Occipital lobe (tissue), 2 donors: ENCODE results near the gene GFRA1. TPM values are rescaled to one million over a fixed set of nuclear protein-coding genes. Genes with fewer than 3 reads are reported as not detected.

Source experiments
- DNase-seq: peaks from one replicate; lab custom pipeline; 2025; lab: John Stamatoyannopoulos, UW
- total RNA-seq: library from RNA; depleted of rRNA; stranded (reverse); fragments of >200 nt; gene quantifications from one replicate; pipeline ENCODE4 v1.2.3, GENCODE V29; 2014

GFRA1 gene
- total RNA-seq, 1 donor from 2014 or later: 4.7 TPM

DNA sequence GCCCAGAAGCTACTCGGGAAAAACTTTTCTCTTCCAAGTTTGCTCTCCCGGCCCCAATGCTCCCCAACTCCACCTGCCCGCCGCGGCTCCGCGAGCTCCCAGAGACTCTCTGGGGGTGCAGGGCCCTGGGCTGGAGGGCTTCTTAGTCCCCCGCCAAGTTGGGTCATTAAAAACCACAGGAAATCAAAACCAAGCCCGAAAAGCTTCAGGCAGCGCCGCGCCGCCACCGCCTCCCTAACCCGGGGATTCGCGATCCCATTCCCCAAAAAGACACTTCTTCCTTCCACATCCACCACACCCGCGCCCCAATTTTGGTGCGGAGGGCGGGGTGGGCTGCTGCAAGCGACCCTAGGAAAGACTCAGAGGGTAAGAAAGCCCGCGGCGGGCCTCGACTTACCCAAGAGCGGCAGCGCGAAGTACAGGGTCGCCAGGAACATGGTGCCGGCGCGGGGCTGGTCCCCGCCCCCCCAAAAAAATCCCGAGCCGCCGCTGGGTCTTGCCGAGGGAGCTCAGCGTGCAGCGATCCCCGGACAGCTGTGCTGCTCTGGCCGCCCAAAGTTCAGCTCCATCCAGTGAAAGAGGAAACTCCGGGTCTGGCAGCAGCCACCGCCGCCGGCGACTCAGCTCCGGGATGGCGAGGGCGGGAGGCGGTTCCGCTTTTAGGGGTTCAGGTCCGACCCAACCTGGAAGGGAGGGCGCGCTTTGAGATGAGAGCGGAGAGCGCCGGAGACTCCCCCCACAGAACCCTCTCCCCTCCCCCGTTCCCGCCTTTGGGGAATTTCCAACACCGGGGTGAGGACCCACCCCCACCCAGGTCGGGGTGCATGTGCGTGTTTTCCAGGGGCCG is 1.2 kb downstream of the GFRA1 start:
- no peak for DNase-seq

- DNase-seq: no peak
Observed at GRCh38 chr10:116270771-116271592, 2.0 kb downstream of the GFRA1 start.

DNA sequence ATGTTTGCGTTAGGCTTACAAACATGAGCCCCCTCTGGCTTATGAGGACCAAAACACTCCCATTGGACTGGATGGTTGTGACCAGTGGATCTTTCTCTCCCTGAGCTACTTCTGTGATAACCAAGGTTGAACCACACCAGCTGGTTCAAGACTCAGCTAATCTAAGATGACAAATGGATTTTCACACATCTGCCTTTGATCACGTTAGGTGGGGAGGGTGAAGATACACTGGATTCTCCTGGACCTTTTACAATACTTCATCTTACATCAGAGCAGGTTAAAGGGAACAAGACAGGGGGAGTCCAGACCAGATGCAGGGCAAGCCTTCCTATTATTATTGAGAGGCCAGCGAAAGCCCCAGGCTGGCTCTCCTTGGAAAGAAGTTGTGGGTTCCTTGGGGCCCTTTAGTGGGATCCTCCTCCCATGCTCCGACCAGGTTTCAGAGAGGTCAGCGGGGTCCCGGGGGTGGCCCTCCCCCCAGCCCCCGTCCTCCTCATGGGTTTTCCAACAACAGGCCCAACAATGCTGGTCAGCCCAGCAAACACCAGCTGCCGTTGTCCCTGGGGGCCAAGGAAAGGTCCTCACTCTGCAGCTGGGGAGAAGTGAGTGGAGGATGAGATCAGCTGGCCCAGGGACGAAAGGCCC is 2.8 kb downstream of the GFRA1 start:
- no peak for DNase-seq

GRCh38 chr10:116269619-116270018 is 3.4 kb downstream of the GFRA1 start:
- peak; percentile 20 for DNase-seq

- no peak for DNase-seq
Observed at GRCh38 chr10:116268976-116269375, 4.0 kb downstream of the GFRA1 start.

DNA sequence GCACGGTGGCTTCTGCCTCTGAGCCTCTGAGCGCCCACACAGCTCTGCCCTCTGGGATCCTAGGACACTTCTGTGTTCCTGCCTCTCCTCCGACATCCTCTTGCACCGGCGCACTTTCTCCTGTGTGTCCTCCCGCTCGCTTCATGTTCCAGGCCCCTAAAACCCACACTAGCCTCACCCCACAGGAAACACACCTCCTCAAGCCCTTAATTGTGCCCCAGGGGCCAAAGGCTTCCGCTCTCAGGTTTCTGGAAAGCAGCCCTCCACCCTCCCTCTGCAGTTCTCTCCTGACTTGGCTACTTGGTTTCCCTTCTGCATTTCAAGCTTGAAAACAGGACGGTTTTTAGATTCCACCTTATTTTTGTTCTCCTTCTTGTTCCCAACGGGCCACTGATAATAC is 7.3 kb downstream of the GFRA1 start:
- DNase-seq: no peak

DNA sequence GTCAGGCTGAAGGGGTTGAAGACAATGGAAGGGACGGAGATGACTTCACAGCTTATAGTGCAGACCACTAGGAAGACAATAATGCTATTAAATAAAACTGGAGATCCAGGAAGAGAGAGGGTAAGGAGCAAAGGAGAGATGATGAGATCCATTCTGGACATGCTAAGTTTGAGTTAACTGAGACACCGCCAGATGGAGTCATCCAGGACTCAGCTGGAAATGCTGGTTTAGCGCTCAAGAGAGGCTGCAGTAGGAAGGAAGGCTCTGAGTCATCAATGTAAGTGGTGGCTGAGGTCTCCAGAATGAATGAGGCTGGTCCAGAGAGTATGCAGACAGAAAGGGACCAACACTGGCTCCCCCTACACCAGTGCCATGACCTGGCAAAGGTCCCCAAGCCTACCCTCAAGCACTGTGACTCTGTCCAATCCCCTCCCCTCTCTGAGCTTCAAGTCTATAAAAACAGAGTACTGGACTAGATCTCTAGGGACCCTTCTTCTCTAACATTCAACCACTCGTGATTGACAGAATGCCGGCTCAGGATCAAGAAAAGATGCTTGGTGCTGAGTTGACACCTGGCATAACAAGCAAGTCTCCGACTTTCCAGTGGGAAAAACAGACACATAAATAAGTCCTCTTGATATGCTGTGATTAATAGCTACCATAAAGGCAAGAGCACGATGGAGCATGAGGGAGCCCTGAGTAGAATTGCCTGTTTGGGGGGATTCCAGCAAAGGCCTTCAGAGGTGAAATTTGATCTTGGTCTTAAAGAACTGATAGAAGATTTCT is 8.9 kb downstream of the GFRA1 start:
- no peak for DNase-seq

- no peak for DNase-seq
Observed at GRCh38 chr10:116262678-116263077, 10.3 kb downstream of the GFRA1 start.

DNA sequence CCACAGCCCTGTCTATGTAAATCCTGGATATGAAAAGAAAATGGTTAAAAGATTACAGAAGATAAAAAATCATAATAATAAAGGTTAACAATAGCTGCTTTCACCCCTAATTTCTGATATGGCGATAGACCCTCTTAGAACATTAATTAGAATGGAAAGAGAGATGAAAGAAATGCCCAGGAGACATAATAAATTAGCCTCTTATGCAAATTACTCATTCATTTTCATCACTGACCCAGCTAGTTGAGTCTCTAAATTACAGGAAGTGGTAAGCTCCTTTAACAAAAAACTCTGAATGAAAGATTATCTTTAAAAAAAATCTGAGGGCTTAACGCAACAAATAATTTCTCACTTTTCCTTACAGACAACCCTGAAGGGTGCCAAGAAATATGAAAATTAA is 12.4 kb downstream of the GFRA1 start:
- DNase-seq: no peak

DNA sequence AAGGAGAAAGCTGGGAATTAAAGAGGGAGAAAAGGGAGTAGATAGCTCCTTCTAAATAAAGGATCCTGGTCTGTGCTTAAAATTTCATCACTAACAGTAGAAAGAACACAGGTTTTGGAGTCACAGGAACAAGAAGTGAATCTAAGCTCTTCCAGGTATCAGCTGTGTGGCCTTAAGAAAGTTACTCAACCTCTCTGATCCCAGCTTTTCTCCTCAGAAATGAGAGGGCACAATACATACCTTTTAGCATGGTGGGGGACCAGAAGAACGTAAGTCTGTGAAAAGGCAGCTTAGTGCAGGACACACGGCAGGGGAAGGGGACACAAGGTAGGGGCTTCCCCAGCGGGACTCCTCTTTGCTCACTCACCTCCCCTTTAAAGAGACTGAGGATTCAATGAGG is 13.4 kb downstream of the GFRA1 start:
- DNase-seq: no peak

- no peak for DNase-seq
Observed at GRCh38 chr10:116257785-116258184, 15.2 kb downstream of the GFRA1 start.

DNA sequence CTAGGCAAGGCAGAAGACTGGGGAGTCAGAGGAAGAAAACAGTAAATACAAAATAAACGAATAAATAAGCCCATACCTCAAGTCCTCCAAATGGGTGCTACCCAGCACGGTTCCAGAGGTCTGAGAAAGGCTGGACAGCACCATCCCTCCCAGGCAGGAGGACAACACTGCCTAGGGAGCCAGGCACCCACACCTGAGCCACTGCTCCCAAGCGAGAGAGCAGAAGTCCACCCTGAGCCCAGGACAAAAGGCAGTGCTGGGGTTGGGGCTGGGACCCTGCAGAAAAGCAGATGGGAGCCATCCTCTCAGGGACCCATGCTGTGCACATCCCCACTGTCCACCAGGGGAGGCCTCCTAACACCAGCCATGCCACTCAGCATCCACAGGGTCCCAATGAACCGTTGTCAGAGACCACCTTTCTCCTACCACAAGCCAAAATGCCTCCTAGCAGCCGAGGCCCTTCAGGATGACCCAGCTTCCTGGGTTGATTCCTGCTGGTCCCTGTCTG is 16.2 kb downstream of the GFRA1 start:
- DNase-seq: no peak

- DNase-seq: no peak
Observed at GRCh38 chr10:116255886-116256751, 16.9 kb downstream of the GFRA1 start.

- no peak for DNase-seq
Observed at GRCh38 chr10:116254422-116255155, 18.4 kb downstream of the GFRA1 start.

DNA sequence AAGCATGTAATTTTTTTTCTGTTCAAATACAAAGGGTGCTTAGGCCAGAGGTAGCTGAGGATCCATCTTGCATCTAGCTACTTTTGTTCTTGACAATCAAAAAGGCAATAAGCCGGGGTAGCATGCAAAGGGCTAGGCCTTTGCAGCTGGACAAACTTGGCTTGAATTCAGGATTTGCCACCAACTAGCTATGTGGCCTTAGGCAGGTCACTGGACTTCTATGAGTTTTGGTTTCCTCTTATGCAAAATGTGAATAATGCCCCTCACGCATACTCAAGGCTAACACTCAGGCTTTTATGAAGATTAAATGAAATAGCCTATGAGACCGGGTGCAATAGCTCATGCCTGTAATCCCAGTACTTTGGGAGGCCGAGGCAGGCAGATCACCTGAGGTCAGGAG is 19.3 kb downstream of the GFRA1 start:
- no peak for DNase-seq

- DNase-seq: no peak
Observed at GRCh38 chr10:116251602-116252395, 21.2 kb downstream of the GFRA1 start.

DNA sequence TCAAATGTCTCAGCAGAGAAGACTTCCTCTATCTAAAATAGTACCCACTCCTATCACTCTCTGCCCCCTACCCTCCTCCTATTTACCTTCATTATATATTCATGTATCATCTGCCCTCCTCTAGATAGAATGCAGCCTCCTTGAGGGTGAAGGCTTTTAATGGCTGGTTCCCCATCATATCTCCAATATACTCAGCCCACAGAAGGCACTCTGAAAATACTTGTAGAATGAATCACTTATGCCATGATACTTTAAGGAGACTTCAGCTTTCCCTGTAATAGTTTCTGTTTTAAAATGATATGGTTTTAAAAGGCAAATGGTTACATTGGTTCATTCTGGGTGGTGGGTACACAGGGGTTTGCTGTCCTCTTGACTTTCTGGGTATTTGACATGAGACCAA is 25.3 kb downstream of the GFRA1 start:
- DNase-seq: no peak

- no peak for DNase-seq
Observed at GRCh38 chr10:116246263-116246662, 26.7 kb downstream of the GFRA1 start.

GRCh38 chr10:116245156-116245555 is 27.9 kb downstream of the GFRA1 start:
- DNase-seq: no peak
